Stimulated activated CD8-positive, alpha-beta memory T cell treated with anti-CD3 and anti-CD28 coated beads, Interleukin-7, amount 100 ng/mL, for 1 hour (primary cell): ENCODE results near the gene PRKACA.
"Not testable (repeated sequence)": the region's sequence is repeated elsewhere in the genome, so short reads cannot be mapped to it uniquely, and the experiment has no call there.

Experiments
- DNase-seq, 2 donors: peaks; one replicate each; pipeline ENCODE4 v3.0.0-alpha.2; 2020; ENCODE audit warnings: low read depth in 2 of 2

PRKACA gene

GRCh38 chr19:14048443-14049153, 69.0 kb downstream of the PRKACA start:
- peak; percentile 51 to 67 for DNase-seq

GRCh38 chr19:14047866-14048265, 69.7 kb downstream of the PRKACA start:
- DNase-seq, result not testable (repeated sequence)

GRCh38 chr19:14042659-14043608, 74.6 kb downstream of the PRKACA start:
- not testable (repeated sequence) for DNase-seq
